Astrocyte (in vitro differentiated cells and primary cell): ENCODE measurements around the gene VWA5B2. TPM values are rescaled to one million over a fixed set of nuclear protein-coding genes. Genes with fewer than 3 reads are reported as not detected.

Experiments
- DNase-seq: peaks from one replicate; pipeline ENCODE4 v3.0.0-alpha.2; 2010; ENCODE audit warnings: low read depth
- FAIRE-seq: peaks from 2 replicates; lab custom pipeline; 2011; peaks lifted over from hg19 to GRCh38; lab: Jason Lieb, UNC
- H2AFZ ChIP-seq: 2 replicates; pipeline ENCODE4 v1.6.0; 2012; ENCODE audit warnings: low read depth, low read length, inconsistent platforms
- H3K27ac ChIP-seq: 2 replicates; pipeline ENCODE4 v1.5.1; 2011; ENCODE audit warnings: low read depth, low read length, inconsistent platforms
- H3K27me3 ChIP-seq: 2 replicates; pipeline ENCODE4 v1.6.0; 2011; ENCODE audit warnings: low read length, inconsistent platforms; ENCODE audit not compliant: insufficient read depth
- H3K36me3 ChIP-seq: 2 replicates; pipeline ENCODE4 v1.5.1; 2011; ENCODE audit warnings: low read length, inconsistent platforms; ENCODE audit not compliant: insufficient read depth
- H3K4me1 ChIP-seq: 2 replicates; pipeline ENCODE4 v1.5.1; 2011; ENCODE audit warnings: low read length, inconsistent platforms; ENCODE audit not compliant: insufficient read depth
- H3K4me2 ChIP-seq: 2 replicates; pipeline ENCODE4 v1.6.0; 2012; ENCODE audit warnings: low read length, inconsistent platforms
- H3K4me3 ChIP-seq: 2 replicates; pipeline ENCODE4 v1.5.1; 2011; ENCODE audit warnings: low read depth, mild to moderate bottlenecking, low read length, inconsistent platforms; ENCODE audit not compliant: insufficient read depth
- H3K79me2 ChIP-seq: 2 replicates; pipeline ENCODE4 v1.6.0; 2012; ENCODE audit warnings: mild to moderate bottlenecking, low read length, inconsistent platforms; ENCODE audit not compliant: insufficient read depth
- H3K9ac ChIP-seq: 2 replicates; pipeline ENCODE4 v1.6.0; 2012; ENCODE audit warnings: mild to moderate bottlenecking, low read length, inconsistent platforms
- H3K9me3 ChIP-seq: 2 replicates; pipeline ENCODE4 v1.5.1; 2012; ENCODE audit warnings: low read depth, mild to moderate bottlenecking, low read length, inconsistent platforms; ENCODE audit not compliant: insufficient read depth
- H4K20me1 ChIP-seq: 2 replicates; pipeline ENCODE4 v1.6.0; 2012; ENCODE audit warnings: low read length, inconsistent platforms; ENCODE audit not compliant: insufficient read depth
- H3K27ac Mint-ChIP-seq: one replicate; pipeline ENCODE4 v1.8.0; 2021; ENCODE audit warnings: mild to moderate bottlenecking, mixed read lengths; ENCODE audit not compliant: unreplicated experiment
- H3K27me3 Mint-ChIP-seq: one replicate; pipeline ENCODE4 v1.8.0; 2021; ENCODE audit warnings: low read depth, mixed read lengths; ENCODE audit not compliant: unreplicated experiment
- H3K36me3 Mint-ChIP-seq: one replicate; pipeline ENCODE4 v1.8.0; 2021; ENCODE audit warnings: low read depth, mixed read lengths; ENCODE audit not compliant: unreplicated experiment
- H3K4me1 Mint-ChIP-seq: one replicate; pipeline ENCODE4 v1.8.0; 2021; ENCODE audit warnings: low read depth, mixed read lengths; ENCODE audit not compliant: unreplicated experiment
- H3K4me3 Mint-ChIP-seq: one replicate; pipeline ENCODE4 v1.8.0; 2021; ENCODE audit warnings: mild to moderate bottlenecking, moderate library complexity, mixed read lengths; ENCODE audit not compliant: unreplicated experiment
- H3K9me3 Mint-ChIP-seq: one replicate; pipeline ENCODE4 v1.8.0; 2021; ENCODE audit warnings: mild to moderate bottlenecking, mixed read lengths; ENCODE audit not compliant: unreplicated experiment
- CTCF ChIP-seq: IDR thresholded peaks from 2 replicates; pipeline ENCODE4 v1.5.1; 2011; ENCODE audit warnings: low read depth, mild to moderate bottlenecking, inconsistent platforms, low read length, moderate library complexity; ENCODE audit not compliant: insufficient read depth
- EZH2 ChIP-seq: IDR thresholded peaks from 2 replicates; pipeline ENCODE4 v1.6.1; 2012; ENCODE audit warnings: mild to moderate bottlenecking, low read length, inconsistent platforms; ENCODE audit not compliant: insufficient read depth
- total RNA-seq: library from RNA; stranded (reverse); gene quantifications from 2 replicates; pipeline ENCODE4 v1.2.1, GENCODE V29; 2021

The VWA5B2 gene
- total RNA-seq, 1 donor from 2014 or later = 0.23 TPM

- Mint-ChIP-seq H3K27me3 (peaks cover 53% of the 10 kb centered on the region), H3K4me1 (peaks cover 11% of the 10 kb centered on the region), H3K27ac (peak within 1 kb of the TSS; percentile 45), H3K36me3 (peaks cover 12% of the 10 kb centered on the region), H3K9me3 (peaks cover 3% of the 10 kb centered on the region), H3K4me3 (peak within 1 kb of the TSS; percentile 89)
- TF ChIP-seq EZH2 (no peak), CTCF (no peak)
- H3K36me3 ChIP-seq = no peaks in the 10 kb centered on the region
- no peaks in the 10 kb centered on the region for H3K79me2 ChIP-seq
- H3K9me3 ChIP-seq = no peaks in the 10 kb centered on the region
- FAIRE-seq (no peak), DNase-seq (peak; percentile 34)
- peaks cover 32% of the 10 kb centered on the region for H4K20me1 ChIP-seq
- H3K4me3 ChIP-seq = peak within 1 kb of the TSS; percentile 63
- H3K4me2 ChIP-seq = peak within 1 kb of the TSS; percentile 97
- no peak within 1 kb of the TSS for H3K27ac ChIP-seq
- H3K4me1 ChIP-seq = peaks cover 18% of the 10 kb centered on the region
- H3K9ac ChIP-seq = peak within 1 kb of the TSS; percentile 61
- H2AFZ ChIP-seq = peak within 1 kb of the TSS; percentile 79
- peaks cover 11% of the 10 kb centered on the region for H3K27me3 ChIP-seq
Measured at GRCh38 chr3:184261270-184261853, 32.0 kb downstream of the VWA5B2 start, which contains the start of gene CAMK2N2. Gene CAMK2N2 (minus strand): TSS chr3:184261553. CDS start chr3:184261285, 268 bp downstream.

GRCh38 chr3:184261854-184262763, 32.7 kb downstream of the VWA5B2 start:
- Histone ChIP-seq H3K9ac (peak overlapping the region; percentile 61), H3K27me3 (peaks cover 11% of the 10 kb centered on the region), H3K4me3 (peak overlapping the region; percentile 63), H4K20me1 (peaks cover 31% of the 10 kb centered on the region), H3K36me3 (no peaks in the 10 kb centered on the region), H3K9me3 (no peaks in the 10 kb centered on the region), H3K27ac (no peak overlapping the region), H3K4me1 (peaks cover 18% of the 10 kb centered on the region), H3K4me2 (peak overlapping the region; percentile 97), H3K79me2 (no peaks in the 10 kb centered on the region), H2AFZ (peak overlapping the region; percentile 79)
- Mint-ChIP-seq H3K4me3 (peak overlapping the region; percentile 89), H3K4me1 (peaks cover 11% of the 10 kb centered on the region), H3K27ac (peak overlapping the region; percentile 45), H3K36me3 (peaks cover 12% of the 10 kb centered on the region), H3K27me3 (peaks cover 55% of the 10 kb centered on the region), H3K9me3 (peaks cover 4% of the 10 kb centered on the region)
- DNase-seq (peak; percentile 23), FAIRE-seq (no peak)
- TF ChIP-seq EZH2 (peak; percentile 57), CTCF (no peak)
